HG03521 (cell line): ENCODE measurements around the gene MLN.

Source experiments
- ATAC-seq: cut with Tn5 transposase; IDR thresholded peaks from one replicate; pipeline ENCODE4 v1.9.1; 2021; ENCODE audit warnings: mild to moderate bottlenecking, moderate library complexity; ENCODE audit not compliant: unreplicated experiment

MLN gene

DNA sequence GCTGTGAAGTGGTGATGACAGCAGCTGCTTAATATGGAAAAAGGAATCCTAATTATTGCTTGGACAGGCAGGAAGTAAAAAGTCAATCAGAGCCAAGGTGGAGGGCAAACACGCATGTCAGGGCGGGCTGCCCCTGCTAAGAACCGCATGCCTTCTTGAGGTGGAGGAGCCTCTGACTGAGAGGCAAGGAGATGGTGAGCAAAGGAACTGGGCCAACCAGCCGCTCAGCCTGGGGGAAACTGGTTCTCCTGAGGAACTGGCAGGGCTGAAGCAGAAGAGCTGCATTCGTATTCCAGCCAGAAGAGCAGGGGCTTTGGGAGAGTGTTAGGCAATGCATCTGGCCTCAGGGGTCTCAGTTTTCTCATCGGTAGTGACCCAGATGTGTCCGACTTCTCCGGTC, 13.1 kb upstream of the MLN start:
- no peak for ATAC-seq

DNA sequence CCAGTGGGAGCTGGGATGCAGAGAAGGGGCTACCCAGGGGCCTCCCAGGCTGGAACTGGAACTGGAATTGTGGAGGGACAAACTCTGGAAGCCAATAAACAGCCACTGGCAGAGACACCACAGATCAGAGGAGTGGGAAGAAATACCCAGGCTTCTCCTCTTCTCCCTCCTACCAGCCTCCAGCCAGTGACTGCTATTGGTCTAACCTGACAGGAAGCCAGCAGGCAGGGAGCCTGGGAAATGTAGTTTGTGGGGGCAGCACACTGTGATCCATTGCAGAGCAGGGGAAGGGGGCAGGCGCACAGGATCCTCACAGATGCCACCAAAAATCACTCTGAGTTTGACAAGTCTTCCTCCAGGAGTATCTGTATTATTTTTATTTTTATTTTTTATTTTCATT, 12.1 kb upstream of the MLN start:
- ATAC-seq: no peak

DNA sequence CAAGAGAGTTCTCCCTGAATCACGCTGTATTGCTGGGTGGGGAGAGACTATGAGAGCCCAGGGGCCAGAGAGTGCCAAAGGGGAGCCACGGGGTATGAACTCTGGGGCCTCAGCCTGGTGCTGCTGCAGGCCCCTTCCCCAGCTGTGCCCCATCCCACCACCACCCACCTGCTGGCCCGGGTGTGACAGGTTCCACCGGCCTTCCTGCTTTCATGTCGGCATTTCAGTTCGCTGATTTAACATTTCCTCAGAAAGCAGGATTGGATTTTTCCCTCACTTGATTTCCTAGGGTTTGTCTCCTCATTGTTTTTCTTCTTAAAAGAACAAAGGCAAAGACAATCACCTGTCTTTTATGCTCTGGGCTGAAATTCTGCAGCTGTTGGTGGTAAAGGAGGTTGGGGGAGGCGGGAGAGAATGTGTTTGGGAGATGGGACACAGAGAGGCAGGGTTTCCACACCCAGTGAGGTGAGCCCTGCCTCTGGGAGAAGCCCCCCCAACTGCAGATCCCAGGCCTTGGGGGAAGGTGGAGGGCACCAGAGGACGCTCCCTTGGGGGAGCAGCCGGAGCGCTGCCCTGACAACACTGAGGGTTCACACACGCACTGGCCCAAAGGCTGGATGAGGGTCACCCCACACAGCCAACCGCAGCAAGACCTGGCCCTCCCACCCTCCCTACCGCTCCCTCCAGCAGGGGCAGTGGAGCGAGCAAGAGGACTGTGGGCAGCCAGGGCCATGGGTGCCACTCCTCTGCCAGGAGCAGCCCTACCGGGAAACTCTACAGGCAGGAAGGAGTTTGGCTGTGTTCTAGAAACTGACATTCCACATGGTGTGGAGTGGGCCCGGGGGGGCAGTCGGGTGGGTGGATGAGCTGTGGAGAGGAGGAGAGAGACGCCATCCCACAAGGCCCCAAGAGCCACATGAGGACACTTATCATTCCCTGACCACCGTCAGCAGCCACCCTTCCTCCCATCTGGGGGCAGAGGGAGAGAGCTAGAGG, 10.5 kb upstream of the MLN start:
- ATAC-seq: no peak

DNA sequence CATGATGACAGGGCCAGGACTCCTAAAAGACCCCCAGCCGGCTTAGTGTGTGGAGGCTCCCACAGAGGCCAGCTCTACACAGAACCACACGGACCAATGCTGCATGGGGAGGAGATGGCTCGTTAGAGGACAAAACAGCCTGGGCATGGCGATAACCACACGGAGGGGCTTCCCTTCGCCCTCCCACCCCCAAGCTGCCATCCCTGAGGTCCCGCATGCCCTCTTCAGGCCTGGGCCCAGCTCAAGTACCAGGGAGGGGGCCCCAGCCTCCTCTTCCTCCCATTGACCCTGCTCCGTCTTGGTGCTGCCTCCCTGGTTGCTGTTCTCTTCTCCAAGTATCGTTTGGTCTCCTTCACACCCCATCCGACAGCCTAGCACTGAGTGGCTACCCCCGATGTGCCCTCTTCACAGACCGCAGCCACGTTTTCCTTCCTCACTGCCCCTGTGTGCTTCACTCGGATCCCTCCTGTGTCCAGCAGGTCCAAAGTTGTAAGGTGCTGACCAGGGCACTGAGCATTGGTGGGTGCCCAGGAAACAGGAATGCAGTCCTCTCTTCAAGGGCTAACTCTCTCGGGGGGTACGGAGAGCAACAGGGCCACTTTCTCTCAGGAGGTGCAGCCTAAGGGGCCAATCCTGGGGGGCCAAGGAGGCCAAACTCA, 9.6 kb upstream of the MLN start:
- no peak for ATAC-seq

DNA sequence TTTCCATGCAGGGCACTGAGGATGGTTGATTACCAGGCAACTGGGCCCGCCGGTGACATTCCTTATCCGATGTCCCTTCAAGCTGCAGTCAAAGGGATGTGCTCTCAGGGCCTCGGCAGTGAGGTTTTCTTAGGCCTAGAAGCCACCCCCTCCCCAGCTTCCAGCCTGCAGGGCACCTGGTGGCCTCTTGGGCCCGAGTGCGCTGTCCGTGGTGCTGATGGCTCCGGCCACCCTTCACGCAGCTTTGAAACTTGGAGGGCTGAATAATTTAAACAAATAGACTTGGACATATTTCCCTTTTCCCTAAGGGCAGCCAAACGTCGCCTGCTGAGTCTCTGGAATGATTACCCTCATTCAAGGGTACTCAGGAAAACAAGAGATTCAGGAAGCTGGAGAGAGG, 8.9 kb upstream of the MLN start:
- no peak for ATAC-seq

DNA sequence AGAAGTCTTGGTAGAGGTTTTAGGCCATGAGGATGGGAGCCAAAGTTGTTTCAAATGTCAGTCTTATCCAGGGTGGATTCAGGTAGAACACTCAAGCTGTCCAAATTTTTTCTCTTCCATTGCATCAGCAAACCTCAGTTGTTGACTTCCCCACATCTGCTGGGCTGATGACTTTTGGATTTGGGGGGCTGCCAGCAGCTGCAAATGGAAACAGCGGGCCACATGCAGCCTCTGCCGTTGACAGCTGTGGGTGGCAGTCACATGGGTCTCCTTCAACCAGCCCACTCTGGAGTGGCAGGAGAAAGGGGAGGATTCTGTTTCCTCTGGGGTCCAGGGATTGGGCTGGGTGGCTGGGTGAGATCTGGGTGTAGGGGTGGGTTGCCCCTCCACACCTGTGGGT, 5.8 kb upstream of the MLN start:
- ATAC-seq: no peak

DNA sequence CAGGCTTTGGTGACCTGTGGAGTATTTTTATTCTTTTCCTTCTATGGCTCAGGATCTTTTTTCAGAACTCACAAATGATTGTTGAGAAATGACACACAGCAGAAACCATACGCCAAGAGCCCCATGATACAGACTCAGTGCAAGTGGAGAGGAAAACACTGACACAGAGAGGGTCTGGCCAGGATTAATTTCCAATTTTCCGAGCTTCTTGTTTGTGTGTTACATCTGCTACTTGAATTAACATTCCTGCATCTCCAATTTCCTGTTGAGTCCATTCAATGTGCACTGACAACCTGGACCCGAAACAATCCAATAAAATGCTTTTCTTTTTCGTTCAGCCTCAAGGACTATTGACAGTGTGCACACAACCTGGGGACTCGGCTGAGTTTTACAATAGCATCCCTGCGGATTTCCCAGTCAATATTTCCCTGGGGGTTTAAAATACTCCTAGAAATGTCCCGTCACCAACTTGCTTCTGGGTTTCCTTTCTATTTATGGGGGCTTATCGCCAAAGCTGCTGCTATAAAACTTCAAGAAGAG, 4.9 kb upstream of the MLN start:
- ATAC-seq: no peak

DNA sequence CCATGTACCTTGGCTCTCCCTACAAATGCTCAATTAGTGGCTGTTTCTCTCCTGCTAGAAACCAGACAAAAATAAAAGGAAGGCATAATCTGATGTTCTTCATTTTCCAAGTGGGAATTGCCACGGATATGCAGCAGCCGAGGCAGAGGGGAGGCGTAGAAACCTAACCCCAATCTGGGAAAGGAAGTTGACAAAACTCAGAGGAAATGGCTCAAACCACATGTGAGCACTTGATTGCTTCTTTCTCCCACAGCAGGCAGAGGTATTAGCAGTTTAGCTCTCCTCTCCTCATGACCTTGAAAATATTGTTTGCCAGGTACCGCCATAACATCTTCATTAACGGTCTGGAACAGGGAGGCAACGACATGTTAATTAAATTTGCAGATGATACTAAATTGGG, 3.8 kb upstream of the MLN start:
- no peak for ATAC-seq

DNA sequence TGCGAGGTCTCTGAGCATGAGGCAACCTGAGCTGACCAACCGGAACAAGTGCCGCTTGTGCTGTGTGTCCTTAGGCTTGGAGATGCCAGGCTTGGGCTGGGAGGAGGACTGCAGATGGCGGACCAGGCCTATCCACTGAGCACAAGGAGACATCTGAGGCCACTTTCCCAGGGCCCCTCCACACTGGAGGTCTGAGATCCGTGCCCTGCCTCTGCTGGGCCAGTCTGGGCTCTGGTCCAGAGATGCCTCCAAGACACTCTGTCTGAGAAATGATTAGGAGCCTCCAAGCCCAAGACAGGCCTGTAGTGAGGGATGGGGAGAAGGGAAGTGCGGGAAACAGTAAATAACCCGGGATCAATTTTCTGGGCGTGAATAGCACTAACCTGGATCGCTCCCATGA, 3.0 kb upstream of the MLN start:
- ATAC-seq: no peak

DNA sequence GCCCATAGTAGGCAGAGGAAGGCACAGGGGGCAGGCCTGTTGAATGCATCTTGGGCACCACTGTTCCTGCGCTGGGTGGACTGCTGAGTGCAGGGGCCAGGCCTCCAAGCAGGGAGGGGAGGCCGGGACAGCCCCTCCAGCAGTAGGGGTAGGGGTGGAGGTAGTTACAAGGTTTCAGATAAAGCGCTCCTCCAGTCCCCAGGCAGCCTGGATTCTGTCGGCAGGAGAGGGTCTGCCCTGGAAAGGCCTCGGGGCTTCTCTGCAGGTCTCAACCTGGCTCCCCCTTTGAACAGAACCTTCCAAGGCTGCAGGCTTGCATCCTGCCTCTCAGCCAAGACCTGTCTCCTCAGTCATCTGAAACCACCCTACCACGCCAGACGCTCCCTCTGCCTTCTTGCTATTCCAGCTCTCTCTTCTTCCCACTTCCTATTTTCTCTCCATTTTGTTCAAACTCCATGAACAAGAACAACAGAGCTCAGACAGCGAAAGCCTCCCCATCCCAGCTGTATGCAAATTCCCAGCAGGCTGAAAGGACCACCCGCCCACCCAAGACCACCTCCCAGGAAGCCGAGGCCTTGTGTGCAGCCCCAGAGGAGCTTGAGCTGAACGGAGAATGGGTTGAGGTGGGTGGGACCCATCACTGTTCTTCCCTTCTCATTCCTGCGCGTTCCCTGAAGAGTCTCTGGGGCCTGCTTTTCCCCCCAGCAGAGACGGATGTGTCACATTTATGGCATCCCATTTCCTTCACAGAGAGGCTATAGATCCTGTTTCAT, 1.4 kb downstream of the MLN start:
- ATAC-seq: no peak

DNA sequence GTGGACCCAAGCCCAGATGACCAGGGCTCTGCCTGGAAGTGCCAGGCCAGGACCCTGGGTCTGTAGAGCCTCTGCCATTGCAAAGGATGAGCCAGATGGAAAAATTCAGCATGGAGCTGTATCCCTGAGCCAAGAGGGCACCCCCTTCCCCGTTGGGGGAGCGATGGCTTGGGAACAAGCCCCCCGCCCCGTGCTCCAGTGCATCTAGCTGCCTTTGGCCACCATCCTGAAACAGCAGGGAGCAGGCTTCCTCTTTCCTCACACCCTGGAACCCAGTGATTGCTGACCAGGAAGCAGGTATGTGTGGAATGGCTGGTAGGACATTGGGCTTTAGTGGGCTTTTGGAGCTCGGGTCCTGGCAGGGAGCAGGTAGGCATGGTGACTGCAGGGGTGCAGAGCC, 2.2 kb downstream of the MLN start:
- ATAC-seq: no peak

DNA sequence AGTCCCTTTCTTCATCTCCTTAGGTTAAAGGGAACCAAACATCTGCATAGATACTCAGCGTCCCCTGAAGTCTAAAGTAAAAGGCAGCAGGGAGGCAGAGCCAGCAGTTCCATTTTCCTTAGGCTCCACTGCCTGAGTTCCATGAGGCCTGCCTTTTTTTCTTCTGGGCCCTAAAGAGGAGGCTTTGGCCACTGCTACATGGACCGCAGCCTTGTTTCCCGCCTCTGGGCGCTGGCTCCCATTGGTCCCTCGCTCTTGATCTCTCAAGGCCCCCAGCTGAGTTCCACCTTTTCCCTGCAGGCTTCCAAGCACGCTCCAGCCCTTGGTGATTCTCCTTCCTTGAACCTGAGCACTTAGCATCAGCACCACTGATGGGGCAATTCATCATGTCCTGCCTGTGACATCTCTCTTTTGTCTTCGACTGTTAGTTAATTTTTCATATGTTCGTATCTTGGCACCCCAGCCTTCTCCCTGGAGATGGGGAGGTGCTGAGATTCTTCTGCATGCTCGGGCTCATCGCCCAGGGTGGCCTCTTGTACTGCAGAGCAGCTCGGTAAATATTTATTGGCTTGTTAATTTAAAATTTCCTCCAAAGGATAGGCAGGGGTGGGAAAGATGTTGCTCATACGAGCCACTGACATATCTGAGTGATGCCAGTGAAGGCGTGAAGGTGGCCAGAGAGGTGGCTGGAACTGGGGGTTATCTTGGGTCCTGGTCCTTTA, 3.4 kb downstream of the MLN start:
- no peak for ATAC-seq

DNA sequence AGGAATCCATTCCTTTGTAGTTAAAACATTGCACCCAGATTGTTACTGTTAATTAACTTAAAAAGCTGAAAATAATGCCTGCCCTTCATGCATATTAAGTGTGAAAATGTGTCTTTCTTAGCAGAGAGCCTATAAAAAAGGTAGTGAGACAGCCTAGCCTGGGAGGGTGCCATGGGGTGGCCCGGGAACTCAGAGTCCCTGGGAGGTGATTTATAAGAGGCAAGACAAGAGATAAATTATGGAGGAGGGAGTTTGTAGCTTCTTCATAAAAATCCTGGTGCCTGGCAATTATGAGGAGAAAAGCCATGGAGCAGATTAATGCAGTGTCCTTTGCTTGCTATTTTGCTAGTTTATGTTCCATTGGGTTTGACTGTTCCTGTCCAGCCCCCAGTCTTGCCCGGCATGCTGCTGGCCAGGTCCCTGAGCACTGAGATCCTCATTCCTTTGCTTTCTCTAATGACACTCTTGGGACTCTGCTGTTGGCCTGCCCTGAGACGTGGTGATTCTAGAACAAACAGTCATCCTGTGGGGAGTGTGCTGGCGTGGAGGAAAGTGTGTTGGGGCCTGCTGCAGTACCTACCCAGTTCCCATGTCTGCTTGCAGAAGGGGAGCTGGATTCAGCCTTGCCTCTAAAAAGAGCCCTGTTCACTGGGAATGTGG, 4.2 kb downstream of the MLN start:
- no peak for ATAC-seq

DNA sequence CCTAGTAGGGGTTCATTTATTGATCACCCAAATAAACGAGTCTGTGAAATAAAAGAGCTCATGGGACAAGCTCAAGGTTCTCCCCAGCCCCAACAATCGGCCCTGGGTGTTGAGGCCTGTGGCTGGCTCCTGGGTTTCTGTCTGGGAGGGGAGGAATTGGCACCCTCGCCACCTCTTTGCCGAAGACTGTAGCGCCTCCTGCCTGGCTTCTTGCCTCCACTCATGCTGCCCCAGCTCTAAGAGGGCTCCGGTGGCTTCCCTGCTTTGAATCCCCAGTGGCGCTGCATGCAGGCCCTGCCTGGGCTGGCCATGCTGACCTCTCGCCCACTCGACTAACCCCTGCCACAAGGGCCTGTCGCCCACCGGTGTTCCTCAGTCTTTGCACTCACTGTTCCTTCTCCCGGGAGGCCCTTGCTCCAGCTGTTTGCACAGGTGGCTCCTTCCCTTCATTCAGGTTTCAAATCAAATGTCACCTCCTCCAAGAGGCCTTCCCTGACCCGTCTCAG, 5.4 kb downstream of the MLN start:
- ATAC-seq: no peak

DNA sequence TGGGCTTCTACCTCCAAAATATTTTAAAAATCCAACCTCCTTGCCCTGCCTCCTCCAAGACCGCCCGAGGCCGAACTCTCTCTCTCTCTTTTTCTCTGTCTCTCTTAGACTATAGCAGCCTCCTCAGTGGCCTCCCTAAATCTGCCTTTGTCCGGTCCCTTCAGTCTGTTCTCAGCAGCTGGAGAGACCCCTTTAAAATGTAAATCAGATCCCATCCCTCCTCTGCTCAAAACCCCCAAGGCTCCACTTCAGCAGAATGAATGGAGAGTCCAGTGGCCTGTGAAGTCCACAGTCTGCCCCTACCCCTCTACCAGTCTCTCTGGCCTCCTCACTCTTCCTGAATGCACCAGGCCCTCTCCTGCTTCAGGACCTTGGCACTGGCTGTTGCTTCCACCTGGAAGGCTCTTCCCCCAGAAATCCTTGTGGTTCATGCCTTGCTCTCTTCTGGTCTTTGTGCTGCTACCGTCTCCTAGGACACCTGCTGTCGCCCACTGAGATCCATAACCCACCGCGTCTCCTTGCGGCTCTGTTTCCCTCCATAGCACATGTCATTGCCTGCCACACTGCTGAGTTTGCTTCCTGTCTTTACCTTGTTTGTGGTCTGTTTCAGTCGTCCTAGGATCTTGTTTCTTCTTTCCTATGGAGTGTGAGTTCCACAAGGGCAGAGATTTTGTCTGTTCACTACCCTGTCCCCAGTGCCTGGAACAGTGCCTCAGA, 6.0 kb downstream of the MLN start:
- no peak for ATAC-seq

DNA sequence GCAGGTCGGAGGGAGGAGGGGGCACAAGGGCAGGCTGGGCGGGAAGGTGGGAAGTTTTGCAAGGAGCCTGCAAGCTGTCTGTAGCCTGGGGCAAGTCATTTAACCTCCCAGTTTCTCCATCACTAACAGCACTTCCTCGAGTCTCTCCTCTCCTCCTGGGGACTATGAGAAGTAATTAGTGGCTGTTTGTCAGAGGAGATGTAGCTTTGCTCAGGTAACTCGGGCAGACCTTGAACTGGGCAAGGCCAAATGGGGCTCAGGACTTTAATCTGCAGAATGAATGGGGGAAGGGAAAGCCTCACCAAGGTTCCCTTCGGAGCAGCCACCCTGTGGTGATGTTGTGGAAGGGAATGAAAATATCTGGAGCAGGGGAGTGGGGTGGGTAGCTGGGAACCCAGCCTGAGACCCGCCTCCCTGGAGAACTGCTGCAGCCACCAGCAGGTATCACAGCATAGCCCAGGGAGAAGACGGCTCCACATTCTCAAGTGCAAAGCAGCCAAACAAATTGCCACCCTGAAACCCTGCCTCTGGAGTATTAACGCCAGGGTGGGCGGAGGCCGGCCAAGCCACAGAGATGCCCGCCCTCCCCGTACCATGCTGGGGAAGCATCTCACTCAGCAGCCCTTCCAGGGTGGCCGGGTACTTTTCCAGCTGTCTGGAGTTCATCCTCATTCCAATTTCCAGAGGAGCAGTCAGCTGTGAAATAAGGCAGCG, 8.7 kb downstream of the MLN start:
- no peak for ATAC-seq

DNA sequence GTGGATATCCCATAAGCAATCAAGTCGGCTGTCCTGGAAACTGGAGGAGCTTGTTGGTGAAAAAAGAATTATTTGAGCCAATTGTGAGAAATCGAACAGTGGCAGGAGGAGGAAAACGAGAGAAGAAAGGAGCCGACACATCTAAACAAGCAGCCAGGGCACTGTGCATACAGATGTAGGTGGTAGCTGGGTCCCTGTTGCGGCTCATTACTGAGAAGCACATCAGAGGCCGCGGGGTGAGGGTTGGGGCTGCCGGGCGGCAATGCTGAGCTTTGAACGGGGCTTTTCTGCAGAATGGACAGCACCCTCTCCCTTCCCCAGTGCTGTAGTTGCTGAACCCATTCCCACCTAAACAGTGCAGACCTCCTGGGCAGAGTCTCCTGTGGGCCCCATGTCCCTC, 10.8 kb downstream of the MLN start:
- no peak for ATAC-seq

DNA sequence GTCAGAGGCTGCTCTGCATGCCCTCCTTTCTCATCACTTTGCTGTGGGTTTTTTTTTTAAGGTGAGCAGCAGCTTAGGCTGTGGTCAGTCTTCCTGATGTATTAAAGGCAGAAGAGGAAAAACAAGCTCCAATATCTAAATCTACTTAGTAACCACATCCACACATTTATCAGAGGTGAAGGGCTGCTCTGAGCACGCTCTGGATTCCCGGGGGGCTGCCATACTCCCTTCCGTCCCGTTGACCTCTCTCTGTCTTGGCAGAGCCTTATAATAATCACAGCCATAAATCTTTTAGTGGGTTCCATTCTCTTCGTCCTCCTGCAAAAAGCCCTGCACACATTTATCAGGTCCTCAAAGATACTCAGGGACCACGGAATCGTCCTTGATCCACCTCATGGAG, 12.2 kb downstream of the MLN start:
- ATAC-seq: no peak

DNA sequence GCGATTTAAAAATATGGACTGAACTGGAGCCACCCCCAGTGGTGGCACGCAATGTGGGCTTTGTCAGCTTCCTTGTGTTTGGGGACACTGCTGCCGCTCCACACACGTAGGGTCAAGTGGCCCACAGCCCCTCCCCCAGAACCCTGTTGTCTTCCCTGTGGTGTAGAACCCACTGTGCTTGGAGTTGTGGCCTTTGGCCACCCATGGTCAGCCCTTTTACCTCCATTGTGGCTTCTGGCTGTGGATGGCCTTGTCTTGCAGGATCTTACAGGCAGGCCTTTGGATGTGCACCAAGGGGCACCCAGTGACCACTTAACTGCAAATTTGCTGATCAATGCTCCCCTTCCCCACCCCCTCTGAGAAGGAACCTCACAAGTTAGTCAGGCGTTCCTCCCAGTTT, 12.9 kb downstream of the MLN start:
- ATAC-seq: no peak
